Mesendoderm (in vitro differentiated cells): ENCODE data around the gene TRMT2A.
"Not testable (repeated sequence)": the region's sequence is repeated elsewhere in the genome, so short reads cannot be mapped to it uniquely, and the experiment has no call there.

Source experiments
- DNase-seq: peaks from one replicate; pipeline ENCODE4 v3.0.0; 2013
- H2AK5ac ChIP-seq: 2 replicates; pipeline ENCODE4 v1.6.1; 2013; ENCODE audit warnings: low read length, inconsistent platforms
- H2BK120ac ChIP-seq: 2 replicates; pipeline ENCODE4 v1.6.1; 2013; ENCODE audit warnings: low read depth, mild to moderate bottlenecking, low read length, moderate library complexity, mixed read lengths
- H2BK15ac ChIP-seq: replicated peaks from 2 replicates; pipeline ENCODE4 v1.6.1; 2013; ENCODE audit warnings: low read depth, mild to moderate bottlenecking, moderate library complexity
- H2BK5ac ChIP-seq: 2 replicates; pipeline ENCODE4 v1.6.1; 2013; ENCODE audit warnings: low read length, inconsistent platforms
- H3K18ac ChIP-seq: 2 replicates; pipeline ENCODE4 v1.6.1; 2013; ENCODE audit warnings: mild to moderate bottlenecking, low read length, mixed read lengths
- H3K23ac ChIP-seq: one replicate; pipeline ENCODE4 v1.6.1; 2013; ENCODE audit warnings: low read length
- H3K27ac ChIP-seq: 2 replicates; pipeline ENCODE4 v1.5.1; 2013; ENCODE audit warnings: low read depth, mild to moderate bottlenecking, inconsistent platforms, low read length, moderate library complexity
- H3K27me3 ChIP-seq: 2 replicates; pipeline ENCODE4 v1.6.1; 2013; ENCODE audit warnings: low read length, control low read depth, mild to moderate bottlenecking, inconsistent platforms; ENCODE audit not compliant: insufficient read depth, poor library complexity
- H3K36me3 ChIP-seq: 2 replicates; pipeline ENCODE4 v1.6.1; 2013; ENCODE audit warnings: low read length, inconsistent platforms; ENCODE audit not compliant: control insufficient read depth, insufficient read depth
- H3K4ac ChIP-seq: one replicate; pipeline ENCODE4 v1.6.1; 2013; ENCODE audit warnings: low read depth, mild to moderate bottlenecking, low read length, moderate library complexity
- H3K4me1 ChIP-seq: 2 replicates; pipeline ENCODE4 v1.6.1; 2013; ENCODE audit warnings: low read depth, low read length, inconsistent platforms; ENCODE audit not compliant: control insufficient read depth
- H3K4me2 ChIP-seq: 2 replicates; pipeline ENCODE4 v1.6.1; 2013; ENCODE audit warnings: low read length
- H3K4me3 ChIP-seq: 2 replicates; pipeline ENCODE4 v1.5.1; 2013; ENCODE audit warnings: mild to moderate bottlenecking, low read length
- H3K56ac ChIP-seq: one replicate; pipeline ENCODE4 v1.6.1; 2013; ENCODE audit warnings: low read length
- H3K79me1 ChIP-seq: 2 replicates; pipeline ENCODE4 v1.6.1; 2013; ENCODE audit warnings: low read length, inconsistent platforms
- H3K79me2 ChIP-seq: 2 replicates; pipeline ENCODE4 v1.6.1; 2013; ENCODE audit warnings: mild to moderate bottlenecking, low read length; ENCODE audit not compliant: control insufficient read depth, insufficient read depth
- H3K9ac ChIP-seq: 2 replicates; pipeline ENCODE4 v1.6.1; 2013; ENCODE audit warnings: low read length, inconsistent platforms
- H4K5ac ChIP-seq: one replicate; pipeline ENCODE4 v1.6.1; 2013; ENCODE audit warnings: low read length
- H4K8ac ChIP-seq: one replicate; pipeline ENCODE4 v1.6.1; 2013; ENCODE audit warnings: low read depth, mild to moderate bottlenecking, control low read depth, low read length, moderate library complexity
- WGBS: extraction: QIAGEN DNeasy Blood & Tissue Kit; methylation state at CpG from one replicate; pipeline ENCODE4 v1.1.7; 2013; ENCODE audit warnings: low lambda C conversion rate, missing lambda C conversion rate; ENCODE audit not compliant: insufficient coverage; ENCODE audit errors: extremely low coverage; 5-methylcytosine and 5-hydroxymethylcytosine counted together

TRMT2A gene

DNA sequence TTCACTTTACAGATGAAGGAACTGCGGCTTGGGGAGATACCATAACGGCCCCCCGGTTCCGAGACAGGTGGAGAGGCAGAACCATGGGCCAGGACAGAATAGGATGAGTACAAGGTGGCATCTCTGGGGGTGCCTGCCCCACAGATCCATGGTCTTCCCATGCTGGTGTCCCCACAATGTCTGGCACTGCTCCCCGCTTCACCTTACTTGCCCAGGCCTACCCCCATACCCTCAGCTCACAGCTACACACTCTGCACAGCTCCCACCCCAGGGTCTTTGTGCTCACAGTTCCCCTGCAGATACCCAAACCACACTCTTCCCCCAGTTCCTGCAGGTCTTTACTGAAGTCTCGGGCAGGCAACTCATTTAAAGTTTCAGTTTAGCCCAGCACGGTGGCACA is 48.4 kb downstream of the TRMT2A start:
- H3K79me1 ChIP-seq, result no peaks in the 10 kb centered on the region
- no peak overlapping the region for H2BK120ac ChIP-seq
- no peak overlapping the region for H3K9ac ChIP-seq
- no peak overlapping the region for H2BK5ac ChIP-seq
- H3K23ac ChIP-seq, result no peak overlapping the region
- H2AK5ac ChIP-seq, result no peak overlapping the region
- no peaks in the 10 kb centered on the region for H3K27me3 ChIP-seq
- no peak overlapping the region for H3K4me2 ChIP-seq
- H3K36me3 ChIP-seq, result no peaks in the 10 kb centered on the region
- no peak overlapping the region for H4K5ac ChIP-seq
- no peak overlapping the region for H2BK15ac ChIP-seq
- H3K18ac ChIP-seq, result no peak overlapping the region
- no CpG with 5 or more reads among the region's 7 CpGs for WGBS
- no peaks in the 10 kb centered on the region for H3K79me2 ChIP-seq
- no peaks in the 10 kb centered on the region for H3K4me1 ChIP-seq
- no peak overlapping the region for H3K4me3 ChIP-seq
- H3K4ac ChIP-seq, result no peak overlapping the region
- no peak overlapping the region for H3K27ac ChIP-seq
- DNase-seq, result no peak
- H3K56ac ChIP-seq, result no peak overlapping the region
- H4K8ac ChIP-seq, result no peak overlapping the region

DNA sequence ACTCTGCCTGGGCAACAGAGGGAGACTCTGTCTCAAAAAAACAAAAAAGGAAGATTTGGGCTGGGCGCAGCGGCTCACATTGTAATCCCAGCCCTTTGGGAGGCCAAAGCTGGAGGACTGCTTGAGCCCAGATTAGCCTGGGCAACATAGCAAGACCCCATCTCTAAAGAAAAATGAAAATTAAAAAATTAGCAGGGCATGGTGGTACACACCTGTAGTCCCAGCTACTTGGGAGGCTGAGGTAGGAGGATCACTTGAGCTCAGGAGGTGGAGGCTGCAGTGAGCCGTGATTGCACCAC is 49.7 kb downstream of the TRMT2A start:
- no CpG with 5 or more reads among the region's 3 CpGs for WGBS
- H3K79me2 ChIP-seq, H3K27ac ChIP-seq, H3K9ac ChIP-seq, H3K4me2 ChIP-seq, H2BK15ac ChIP-seq, H3K4ac ChIP-seq, H3K4me1 ChIP-seq, H3K18ac ChIP-seq, H2BK5ac ChIP-seq, H2BK120ac ChIP-seq, DNase-seq, H4K8ac ChIP-seq, H3K36me3 ChIP-seq, H4K5ac ChIP-seq, H3K79me1 ChIP-seq, H3K23ac ChIP-seq, H3K56ac ChIP-seq, H2AK5ac ChIP-seq, H3K4me3 ChIP-seq, H3K27me3 ChIP-seq: not testable (repeated sequence)

DNA sequence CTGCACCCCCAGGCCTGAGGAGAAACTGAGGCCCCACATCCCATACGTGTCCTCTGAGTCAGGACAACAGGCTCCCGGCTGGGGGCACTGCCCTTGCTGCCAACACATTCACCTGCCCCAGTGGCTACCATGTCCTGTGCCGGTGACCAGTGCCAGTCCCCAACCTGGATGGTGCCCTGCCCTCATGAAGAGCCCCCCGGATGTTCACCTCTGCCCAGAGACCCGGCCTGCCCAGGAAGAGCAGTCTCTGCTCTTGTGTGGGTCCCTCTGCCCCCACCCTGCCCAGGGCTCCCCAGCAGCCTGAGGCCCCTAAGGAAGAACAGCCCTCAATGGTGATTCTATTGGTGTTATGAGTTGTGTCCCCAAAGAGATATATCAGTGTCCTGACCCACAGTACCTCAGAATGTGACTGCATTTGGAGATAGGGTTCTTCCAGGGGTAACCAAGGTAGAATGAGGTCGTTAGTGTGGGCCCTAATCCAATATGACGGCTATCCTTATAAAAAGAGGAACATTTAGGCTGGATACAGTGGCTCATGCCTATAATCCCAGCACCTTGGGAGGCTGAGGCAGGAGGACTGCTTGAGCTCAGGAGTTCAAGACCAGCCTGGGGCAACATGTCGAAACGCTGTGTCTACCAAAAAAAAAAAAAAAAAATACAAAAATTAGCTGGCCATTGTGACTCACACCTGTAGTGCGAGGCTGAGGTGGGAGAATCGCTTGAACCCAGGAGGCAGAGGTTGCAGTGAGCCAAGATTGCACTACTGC is 50.2 kb downstream of the TRMT2A start:
- Histone ChIP-seq H2BK5ac (no peak overlapping the region), H3K4ac (no peak overlapping the region), H3K27me3 (no peaks in the 10 kb centered on the region), H3K56ac (no peak overlapping the region), H4K5ac (no peak overlapping the region), H3K4me2 (no peak overlapping the region), H3K36me3 (no peaks in the 10 kb centered on the region), H4K8ac (no peak overlapping the region), H2BK15ac (no peak overlapping the region), H3K4me1 (no peaks in the 10 kb centered on the region), H3K4me3 (no peak overlapping the region), H3K9ac (no peak overlapping the region), H2BK120ac (no peak overlapping the region), H3K27ac (no peak overlapping the region), H3K23ac (no peak overlapping the region), H2AK5ac (no peak overlapping the region), H3K18ac (no peak overlapping the region), H3K79me2 (no peaks in the 10 kb centered on the region), H3K79me1 (no peaks in the 10 kb centered on the region)
- no peak for DNase-seq
- no CpG with 5 or more reads among the region's 11 CpGs for WGBS

GRCh38 chr22:20065896-20066616 is 51.0 kb downstream of the TRMT2A start:
- Histone ChIP-seq H3K23ac (no peak overlapping the region), H3K79me1 (no peaks in the 10 kb centered on the region), H3K4me3 (no peak overlapping the region), H3K27ac (no peak overlapping the region), H2BK120ac (no peak overlapping the region), H3K79me2 (no peaks in the 10 kb centered on the region), H3K9ac (no peak overlapping the region), H2BK5ac (no peak overlapping the region), H3K4me2 (no peak overlapping the region), H2AK5ac (no peak overlapping the region), H4K5ac (no peak overlapping the region), H2BK15ac (no peak overlapping the region), H3K18ac (no peak overlapping the region), H4K8ac (no peak overlapping the region), H3K27me3 (no peaks in the 10 kb centered on the region), H3K4ac (no peak overlapping the region), H3K56ac (no peak overlapping the region), H3K36me3 (no peaks in the 10 kb centered on the region), H3K4me1 (no peaks in the 10 kb centered on the region)
- DNase-seq, result no peak
- no CpG with 5 or more reads among the region's 14 CpGs for WGBS

- WGBS, result no CpG with 5 or more reads among the region's 18 CpGs
- Histone ChIP-seq H3K23ac (no peak overlapping the region), H2BK5ac (no peak overlapping the region), H4K8ac (no peak overlapping the region), H3K27me3 (no peaks in the 10 kb centered on the region), H3K4me2 (no peak overlapping the region), H3K56ac (no peak overlapping the region), H4K5ac (no peak overlapping the region), H3K9ac (no peak overlapping the region), H3K79me1 (no peaks in the 10 kb centered on the region), H3K79me2 (no peaks in the 10 kb centered on the region), H3K36me3 (no peaks in the 10 kb centered on the region), H3K4me1 (no peaks in the 10 kb centered on the region), H3K27ac (no peak overlapping the region), H2BK120ac (no peak overlapping the region), H3K4me3 (no peak overlapping the region), H3K4ac (no peak overlapping the region), H2AK5ac (no peak overlapping the region), H3K18ac (no peak overlapping the region), H2BK15ac (no peak overlapping the region)
- DNase-seq, result no peak
These were observed 52.3 kb downstream of the TRMT2A start for GRCh38 chr22:20064545-20065262.
